SKM-1 (cell line): ENCODE measurements around the gene FAM53A.
"Not testable (repeated sequence)": the region's sequence is repeated elsewhere in the genome, so short reads cannot be mapped to it uniquely, and the experiment has no call there.

ENCODE experiments used
- DNase-seq: peaks from one replicate; lab custom pipeline; 2025; ENCODE audit not compliant: unreplicated experiment; lab: John Stamatoyannopoulos, UW

Gene FAM53A

GRCh38 chr4:1640716-1641503 is 43.2 kb downstream of the FAM53A start:
- DNase-seq, result not testable (repeated sequence)

- DNase-seq, result no peak
Observed at GRCh38 chr4:1640190-1640589, 43.9 kb downstream of the FAM53A start.

GRCh38 chr4:1639299-1639868 is 44.7 kb downstream of the FAM53A start:
- DNase-seq, result no peak

GRCh38 chr4:1638873-1639272 is 45.2 kb downstream of the FAM53A start:
- no peak for DNase-seq

GRCh38 chr4:1638272-1638598 is 45.9 kb downstream of the FAM53A start:
- DNase-seq, result no peak

- no peak for DNase-seq
Observed at GRCh38 chr4:1637580-1638271, 46.4 kb downstream of the FAM53A start.

GRCh38 chr4:1636490-1637211 is 47.5 kb downstream of the FAM53A start:
- no peak for DNase-seq

GRCh38 chr4:1635464-1635863 is 48.6 kb downstream of the FAM53A start:
- no peak for DNase-seq

GRCh38 chr4:1633993-1634392 is 50.1 kb downstream of the FAM53A start:
- DNase-seq, result no peak

- peak; percentile 10 for DNase-seq
Observed at GRCh38 chr4:1632109-1633104, 51.7 kb downstream of the FAM53A start.

- no peak for DNase-seq
Observed at GRCh38 chr4:1631136-1631535, 53.0 kb downstream of the FAM53A start.

GRCh38 chr4:1630266-1630665 is 53.8 kb downstream of the FAM53A start:
- no peak for DNase-seq

- DNase-seq, result no peak
Observed at GRCh38 chr4:1629699-1630083, 54.4 kb downstream of the FAM53A start.

- DNase-seq, result peak; percentile 56
Observed at GRCh38 chr4:1628892-1629698, 55.0 kb downstream of the FAM53A start.

- DNase-seq, result no peak
Observed at GRCh38 chr4:1627417-1628313, 56.4 kb downstream of the FAM53A start.

- no peak for DNase-seq
Observed at GRCh38 chr4:1626941-1627340, 57.2 kb downstream of the FAM53A start.

GRCh38 chr4:1626151-1626550 is 58.0 kb downstream of the FAM53A start:
- DNase-seq, result no peak

- no peak for DNase-seq
Observed at GRCh38 chr4:1625600-1626138, 58.4 kb downstream of the FAM53A start.
